IPS DF 4.7 (cell line): ENCODE data around the gene TMEM14A.

ENCODE experiments used
- DNase-seq: peaks from one replicate; pipeline ENCODE4 v3.0.0-alpha.2; 2013; ENCODE audit warnings: low spot score; ENCODE audit errors: extremely low read depth

The TMEM14A gene

GRCh38 chr6:52733172-52733571, 62.3 kb downstream of the TMEM14A start:
- DNase-seq, result no peak

- DNase-seq, result no peak
Observed at GRCh38 chr6:52734072-52734471, 63.2 kb downstream of the TMEM14A start.

GRCh38 chr6:52735071-52735470, 64.2 kb downstream of the TMEM14A start:
- no peak for DNase-seq

- no peak for DNase-seq
Observed at GRCh38 chr6:52736145-52736544, 65.2 kb downstream of the TMEM14A start.
